Thyroid gland (tissue), 4 donors: Measurements from ENCODE around the gene MAN2B1. TPM values are rescaled to one million over a fixed set of nuclear protein-coding genes. Genes with fewer than 3 reads are reported as not detected.

Source experiments
- DNase-seq, 2 donors: peaks; one replicate each; pipeline ENCODE4 v3.0.0-alpha.2; 2019
- H3K27ac ChIP-seq, 3 donors: fragments of 200-600 bp; sonication (generic); 1 replicate in 2 of 3; 2 replicates in 1 of 3; pipeline ENCODE4 v1.5.1; 2016 to 2019; ENCODE audit warnings: mild to moderate bottlenecking in 1 of 3, moderate library complexity in 1 of 3
- H3K27me3 ChIP-seq: fragments of 200-600 bp; sonication (generic); one replicate; pipeline ENCODE4 v1.5.1; 2019
- H3K36me3 ChIP-seq, 2 donors: fragments of 200-600 bp; sonication (generic); one replicate each; pipeline ENCODE4 v1.5.1; 2016 to 2019
- H3K4me1 ChIP-seq, 2 donors: fragments of 200-600 bp; sonication (generic); one replicate each; pipeline ENCODE4 v1.5.1; 2017 to 2019
- H3K4me3 ChIP-seq, 3 donors: fragments of 200-600 bp; sonication (generic); replicated peaks in 1 of 3; 1 replicate in 2 of 3; 2 replicates in 1 of 3; pipeline ENCODE4 v1.5.1; 2016; ENCODE audit warnings: mild to moderate bottlenecking in 1 of 3
- H3K9me3 ChIP-seq: fragments of 200-600 bp; sonication (generic); one replicate; pipeline ENCODE4 v1.5.1; 2017
- CTCF ChIP-seq, 6 experiments: fragments of 200-600 bp in 3 of 6; fragments of 450-650 bp in 3 of 6; sonication (generic) in 3 of 6; IDR thresholded peaks; one replicate each; pipeline ENCODE4 v1.5.1; 2016 to 2019; ENCODE audit warnings: antibody characterized with exemption in 6 of 6, mild to moderate bottlenecking in 2 of 6, inconsistent platforms in 1 of 6, moderate library complexity in 1 of 6
- POLR2A ChIP-seq, 2 donors: fragments of 450-650 bp; IDR thresholded peaks; one replicate each; pipeline ENCODE4 v1.6.1; 2017; ENCODE audit warnings: antibody characterized with exemption in 2 of 2, mild to moderate bottlenecking in 2 of 2, moderate library complexity in 1 of 2
- WGBS, 2 donors: methylation state at CpG; one replicate each; pipeline ENCODE4 v1.1.5; 2017; 5-methylcytosine and 5-hydroxymethylcytosine counted together
- intact Hi-C: fragments of 100-400 bp; cut with DNase I; formaldehyde crosslinking; loops from one replicate; pipeline ENCODE4 v1.15.1; 2023
- total RNA-seq, 4 donors: library from RNA; depleted of rRNA; stranded (reverse); fragments of >200 nt; gene quantifications; one replicate each; pipeline ENCODE4 v1.2.3, GENCODE V29; 2016

Gene MAN2B1
- total RNA-seq, 4 donors from 2014 or later, result 38.0 to 106 (median 82.5) TPM

DNA sequence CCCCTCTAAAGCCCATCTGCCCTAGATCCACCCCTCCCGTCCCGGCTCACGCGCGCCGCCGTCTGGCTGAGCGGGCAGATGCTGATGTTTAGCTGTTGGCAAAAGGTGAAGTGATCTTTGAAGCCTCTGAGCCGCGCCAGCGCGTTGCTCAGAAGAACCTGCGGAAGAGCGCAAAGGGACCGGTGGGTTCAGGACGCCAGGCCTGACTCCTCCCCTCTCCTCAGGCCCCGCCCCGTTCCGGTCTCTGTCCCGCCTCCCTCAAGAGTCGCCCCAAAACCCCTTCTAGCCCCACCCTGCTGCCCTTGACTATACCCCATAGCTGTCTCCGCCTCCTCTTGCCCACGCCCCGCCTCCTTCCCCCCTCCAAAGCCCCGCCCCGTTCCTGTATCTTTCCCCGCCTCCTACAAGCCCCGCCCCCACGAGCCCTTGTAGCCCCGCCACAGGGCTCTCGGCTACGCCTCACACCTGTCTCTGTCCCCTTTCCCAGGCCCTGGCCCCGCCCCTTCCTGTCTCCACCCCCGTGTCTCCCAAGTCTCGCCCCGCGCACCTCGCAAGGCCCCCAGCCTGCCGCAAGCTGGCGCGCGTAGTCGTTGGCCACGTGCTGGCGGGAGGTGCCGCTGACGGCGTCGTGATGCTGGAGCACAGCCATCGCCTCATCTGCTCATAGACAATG, 9.5 kb downstream of the MAN2B1 start:
- Histone ChIP-seq H3K27ac (no peak overlapping the region), H3K4me3 (no peak overlapping the region), H3K36me3 (peaks cover 19 to 25% of the 10 kb centered on the region in 2 donors), H3K9me3 (no peaks in the 10 kb centered on the region), H3K4me1 (no peaks in the 10 kb centered on the region), H3K27me3 (no peaks in the 10 kb centered on the region)
- TF ChIP-seq CTCF (IDR thresholded peaks at IDR 0.05) (no peak), POLR2A (IDR thresholded peaks at IDR 0.05) (no peak)
- DNase-seq, result no peak
- intact Hi-C loops, result no loop called here
- 66 to 70% methylated on average over 48 to 50 of the region's 50 CpGs for WGBS, 2 donors

DNA sequence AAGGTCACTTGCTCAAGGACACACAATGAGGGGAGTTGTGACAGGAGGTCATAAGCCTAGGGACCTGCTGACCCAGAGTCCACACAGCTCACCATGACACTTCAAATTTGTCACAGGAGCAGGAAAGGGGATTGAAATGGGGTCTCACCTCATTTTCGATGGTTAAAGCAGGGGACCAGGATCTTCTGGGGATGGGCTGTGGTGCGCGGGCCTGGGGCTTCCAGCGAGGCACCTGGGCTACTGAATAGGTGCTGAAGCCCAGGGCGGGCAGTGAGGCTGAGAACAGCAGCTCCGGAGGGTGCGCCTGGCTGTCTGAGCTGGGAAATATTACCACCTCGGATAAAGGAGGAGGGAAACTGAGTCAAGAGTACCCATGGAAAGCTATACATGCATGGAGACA, 11.0 kb downstream of the MAN2B1 start:
- Histone ChIP-seq H3K27me3 (no peaks in the 10 kb centered on the region), H3K9me3 (no peaks in the 10 kb centered on the region), H3K36me3 (peaks cover 12 to 16% of the 10 kb centered on the region in 2 donors), H3K27ac (no peak overlapping the region), H3K4me3 (no peak overlapping the region), H3K4me1 (no peaks in the 10 kb centered on the region)
- no peak for DNase-seq
- intact Hi-C loops, result no loop called here
- no peak for TF ChIP-seq POLR2A (IDR thresholded peaks at IDR 0.05)
- no peak for TF ChIP-seq CTCF (IDR thresholded peaks at IDR 0.05)
- WGBS, 2 donors, result 94% methylated on average over 8 of the region's 8 CpGs

GRCh38 chr19:12652219-12652618, 14.3 kb downstream of the MAN2B1 start:
- Histone ChIP-seq H3K4me3 (no peak overlapping the region), H3K4me1 (peaks cover 13 to 15% of the 10 kb centered on the region in 2 donors), H3K27ac (no peak overlapping the region), H3K9me3 (no peaks in the 10 kb centered on the region), H3K27me3 (no peaks in the 10 kb centered on the region), H3K36me3 (peaks cover 6 to 12% of the 10 kb centered on the region in 2 donors)
- TF ChIP-seq POLR2A (IDR thresholded peaks at IDR 0.05) (no peak), CTCF (IDR thresholded peaks at IDR 0.05) (no peak)
- intact Hi-C loops, result no loop called here
- DNase-seq, result no peak
- 91 to 98% methylated on average over 6 of the region's 6 CpGs for WGBS, 2 donors

GRCh38 chr19:12649941-12650340, 16.6 kb downstream of the MAN2B1 start:
- intact Hi-C loops, result no loop called here
- no peak overlapping the region for H3K4me3 ChIP-seq
- WGBS, 2 donors, result 96 to 98% methylated on average over 10 of the region's 10 CpGs

More at GRCh38 chr19:12649941-12650340, 16.6 kb downstream of the MAN2B1 start:
- Histone ChIP-seq H3K27ac (no peak overlapping the region), H3K27me3 (no peaks in the 10 kb centered on the region), H3K9me3 (no peaks in the 10 kb centered on the region), H3K36me3 (peaks cover 3 to 6% of the 10 kb centered on the region in 2 donors), H3K4me1 (peaks cover 14 to 15% of the 10 kb centered on the region in 2 donors)
- no peak for DNase-seq
- no peak for TF ChIP-seq CTCF (IDR thresholded peaks at IDR 0.05)
- TF ChIP-seq POLR2A (IDR thresholded peaks at IDR 0.05), result no peak
